ENCODE data around the gene HIGD2B. TPM values are rescaled to one million over a fixed set of nuclear protein-coding genes. Genes with fewer than 3 reads are reported as not detected.
"Not testable (repeated sequence)": the region's sequence is repeated elsewhere in the genome, so short reads cannot be mapped to it uniquely, and the experiment has no call there.

HIGD2B gene, protein sequence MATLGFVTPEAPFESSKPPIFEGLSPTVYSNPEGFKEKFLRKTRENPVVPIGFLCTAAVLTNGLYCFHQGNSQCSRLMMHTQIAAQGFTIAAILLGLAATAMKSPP
- 0.22 TPM in 1 of 2 replicates, not detected in the other for total RNA-seq (2012; rRNA removed)

GRCh38 chr15:72685925-72686794, at the start of gene HIGD2B, which contains the start of gene BBS4:
Gene HIGD2B, minus strand, starts transcription at chr15:72686182. Its CDS starts 9,808 bp downstream, at chr15:72676374.
Gene BBS4, plus strand, starts transcription at chr15:72686207. Its CDS starts 21 bp downstream, at chr15:72686228.
- Histone ChIP-seq H3K4me3 (ENCODE audit: low read length) (peak within 1 kb of the TSS; percentile 80), H3K4me1 (ENCODE audit: control insufficient read depth, insufficient read depth, low read length) (peaks cover 7% of the 10 kb centered on the region), H3K36me3 (ENCODE audit: insufficient read depth, low read length) (no peaks in the 10 kb centered on the region), H3K4me2 (ENCODE audit: low read length) (peak within 1 kb of the TSS; percentile 90), H3K27me3 (ENCODE audit: control insufficient read depth, insufficient read depth, low read length) (peaks cover under 1% of the 10 kb centered on the region), H3K9me3 (replicated peaks; ENCODE audit: low read length) (no peaks in the 10 kb centered on the region), H3K9ac (ENCODE audit: low read depth, low read length) (peak within 1 kb of the TSS; percentile 82)

DNA sequence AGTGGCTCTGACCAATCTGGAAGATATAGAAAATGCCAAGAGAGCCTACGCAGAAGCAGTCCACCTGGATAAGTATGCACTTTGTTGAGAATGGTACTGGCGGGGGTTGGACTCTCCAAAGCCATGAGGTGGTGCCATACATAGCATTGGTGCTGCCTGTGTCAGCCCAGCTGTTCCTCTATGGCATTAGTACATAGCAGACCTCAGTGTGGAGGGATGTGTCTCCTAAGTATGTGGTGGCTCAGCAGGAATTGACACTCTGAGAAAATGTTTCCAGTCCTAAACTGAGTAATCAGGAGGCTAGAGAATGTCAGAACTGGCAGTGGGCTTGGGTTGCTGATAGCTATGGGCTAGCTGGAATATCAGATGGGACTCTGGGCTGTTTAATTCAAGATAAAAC, 49.1 kb upstream of the HIGD2B start:
- H3K4me3 ChIP-seq (ENCODE audit: low read length): no peak overlapping the region
- H3K4me2 ChIP-seq (ENCODE audit: low read length): no peak overlapping the region
- no peak overlapping the region for H3K9ac ChIP-seq (ENCODE audit: low read depth, low read length)
- no peaks in the 10 kb centered on the region for H3K4me1 ChIP-seq (ENCODE audit: control insufficient read depth, insufficient read depth, low read length)
- peaks cover 50% of the 10 kb centered on the region for H3K36me3 ChIP-seq (ENCODE audit: insufficient read depth, low read length)
- H3K27me3 ChIP-seq (ENCODE audit: control insufficient read depth, insufficient read depth, low read length): no peaks in the 10 kb centered on the region
- no peaks in the 10 kb centered on the region for H3K9me3 ChIP-seq (replicated peaks; ENCODE audit: low read length)

GRCh38 chr15:72733941-72734738, 48.2 kb upstream of the HIGD2B start:
- Histone ChIP-seq H3K4me2 (ENCODE audit: low read length) (no peak overlapping the region), H3K9me3 (replicated peaks; ENCODE audit: low read length) (no peaks in the 10 kb centered on the region), H3K27me3 (ENCODE audit: control insufficient read depth, insufficient read depth, low read length) (no peaks in the 10 kb centered on the region), H3K36me3 (ENCODE audit: insufficient read depth, low read length) (peaks cover 45% of the 10 kb centered on the region), H3K4me3 (ENCODE audit: low read length) (no peak overlapping the region), H3K9ac (ENCODE audit: low read depth, low read length) (no peak overlapping the region), H3K4me1 (ENCODE audit: control insufficient read depth, insufficient read depth, low read length) (no peaks in the 10 kb centered on the region)

GRCh38 chr15:72732516-72732915, 46.5 kb upstream of the HIGD2B start:
- no peaks in the 10 kb centered on the region for H3K9me3 ChIP-seq (replicated peaks; ENCODE audit: low read length)
- H3K27me3 ChIP-seq (ENCODE audit: control insufficient read depth, insufficient read depth, low read length): no peaks in the 10 kb centered on the region
- no peak overlapping the region for H3K9ac ChIP-seq (ENCODE audit: low read depth, low read length)
- peaks cover 30% of the 10 kb centered on the region for H3K36me3 ChIP-seq (ENCODE audit: insufficient read depth, low read length)
- no peak overlapping the region for H3K4me3 ChIP-seq (ENCODE audit: low read length)
- H3K4me1 ChIP-seq (ENCODE audit: control insufficient read depth, insufficient read depth, low read length): no peaks in the 10 kb centered on the region
- H3K4me2 ChIP-seq (ENCODE audit: low read length): no peak overlapping the region

DNA sequence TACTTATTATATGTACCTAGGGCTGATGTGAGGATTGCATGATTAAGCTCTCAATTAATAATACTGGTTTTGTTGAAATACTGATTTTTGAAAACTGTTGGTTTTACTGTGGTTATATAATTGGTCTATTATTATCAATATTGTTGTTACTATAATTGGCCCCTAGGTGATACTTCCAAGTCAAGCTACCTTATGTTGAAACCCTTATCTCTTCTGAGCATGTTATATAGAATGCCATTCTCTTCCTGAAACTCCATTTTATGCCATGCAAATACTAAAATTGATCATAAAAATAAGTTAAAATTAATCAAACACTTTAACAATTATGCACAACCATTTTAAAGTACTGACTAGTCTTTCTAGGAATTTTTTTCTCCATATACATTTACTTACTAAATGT, 46.1 kb upstream of the HIGD2B start:
- Histone ChIP-seq H3K9ac (ENCODE audit: low read depth, low read length) (no peak overlapping the region), H3K36me3 (ENCODE audit: insufficient read depth, low read length) (peaks cover 26% of the 10 kb centered on the region), H3K9me3 (replicated peaks; ENCODE audit: low read length) (no peaks in the 10 kb centered on the region), H3K4me1 (ENCODE audit: control insufficient read depth, insufficient read depth, low read length) (no peaks in the 10 kb centered on the region), H3K4me3 (ENCODE audit: low read length) (no peak overlapping the region), H3K27me3 (ENCODE audit: control insufficient read depth, insufficient read depth, low read length) (no peaks in the 10 kb centered on the region), H3K4me2 (ENCODE audit: low read length) (no peak overlapping the region)

DNA sequence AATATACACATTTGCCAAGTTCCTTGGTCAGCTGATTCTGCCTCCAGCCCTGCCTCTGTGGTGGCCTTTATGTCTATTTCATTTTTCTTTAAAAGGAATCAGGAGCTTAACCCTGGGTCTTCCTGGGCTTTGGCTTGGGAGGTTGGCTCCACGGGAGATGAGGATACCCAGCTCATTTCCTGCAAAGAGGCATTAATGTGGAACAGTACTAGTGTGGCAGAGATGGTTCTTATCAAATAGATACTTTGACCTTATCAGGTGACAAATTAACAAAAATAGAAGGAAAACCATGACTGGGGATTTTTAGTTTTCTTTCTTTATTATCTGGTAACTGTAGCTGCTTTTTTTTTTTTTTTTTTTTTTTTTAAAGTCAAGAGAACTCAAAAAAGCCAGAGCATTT, 42.8 kb upstream of the HIGD2B start:
- Histone ChIP-seq H3K4me2 (ENCODE audit: low read length) (no peak overlapping the region), H3K9ac (ENCODE audit: low read depth, low read length) (no peak overlapping the region), H3K4me3 (ENCODE audit: low read length) (no peak overlapping the region), H3K4me1 (ENCODE audit: control insufficient read depth, insufficient read depth, low read length) (no peaks in the 10 kb centered on the region), H3K9me3 (replicated peaks; ENCODE audit: low read length) (no peaks in the 10 kb centered on the region), H3K36me3 (ENCODE audit: insufficient read depth, low read length) (peaks cover 10% of the 10 kb centered on the region), H3K27me3 (ENCODE audit: control insufficient read depth, insufficient read depth, low read length) (no peaks in the 10 kb centered on the region)

GRCh38 chr15:72728249-72728648, 42.3 kb upstream of the HIGD2B start:
- not testable (repeated sequence) for H3K9ac ChIP-seq (ENCODE audit: low read depth, low read length); H3K9me3 ChIP-seq (replicated peaks; ENCODE audit: low read length); H3K36me3 ChIP-seq (ENCODE audit: insufficient read depth, low read length); H3K27me3 ChIP-seq (ENCODE audit: control insufficient read depth, insufficient read depth, low read length); H3K4me3 ChIP-seq (ENCODE audit: low read length); H3K4me1 ChIP-seq (ENCODE audit: control insufficient read depth, insufficient read depth, low read length); H3K4me2 ChIP-seq (ENCODE audit: low read length)

GRCh38 chr15:72727154-72727553, 41.2 kb upstream of the HIGD2B start:
- Histone ChIP-seq H3K4me1 (ENCODE audit: control insufficient read depth, insufficient read depth, low read length) (no peaks in the 10 kb centered on the region), H3K9me3 (replicated peaks; ENCODE audit: low read length) (no peaks in the 10 kb centered on the region), H3K4me2 (ENCODE audit: low read length) (no peak overlapping the region), H3K9ac (ENCODE audit: low read depth, low read length) (no peak overlapping the region), H3K27me3 (ENCODE audit: control insufficient read depth, insufficient read depth, low read length) (no peaks in the 10 kb centered on the region), H3K36me3 (ENCODE audit: insufficient read depth, low read length) (peaks cover 14% of the 10 kb centered on the region), H3K4me3 (ENCODE audit: low read length) (no peak overlapping the region)

DNA sequence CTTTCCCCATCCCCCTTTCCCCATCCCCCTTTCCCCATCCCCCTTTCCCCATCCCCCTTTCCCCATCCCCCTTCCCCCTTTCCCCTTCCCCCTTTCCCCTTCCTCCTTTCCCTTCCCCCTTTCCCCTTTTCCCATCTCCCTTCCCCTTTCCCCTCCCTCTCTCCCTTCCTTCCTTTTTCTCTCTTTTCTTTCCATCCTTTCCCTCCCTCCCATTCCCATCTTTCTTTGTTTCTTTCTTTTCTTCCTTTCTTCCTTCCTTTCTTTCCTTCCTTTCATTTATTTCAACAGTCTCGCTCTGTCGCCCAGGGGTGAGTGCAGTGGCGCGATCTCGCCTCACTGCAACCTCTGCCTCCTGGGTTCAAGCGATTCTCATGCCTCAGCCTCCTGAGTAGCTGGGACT, 39.9 kb upstream of the HIGD2B start:
- not testable (repeated sequence) for H3K4me2 ChIP-seq (ENCODE audit: low read length); H3K4me3 ChIP-seq (ENCODE audit: low read length); H3K9me3 ChIP-seq (replicated peaks; ENCODE audit: low read length); H3K9ac ChIP-seq (ENCODE audit: low read depth, low read length); H3K36me3 ChIP-seq (ENCODE audit: insufficient read depth, low read length); H3K27me3 ChIP-seq (ENCODE audit: control insufficient read depth, insufficient read depth, low read length); H3K4me1 ChIP-seq (ENCODE audit: control insufficient read depth, insufficient read depth, low read length)

- H3K4me3 ChIP-seq (ENCODE audit: low read length): no peak overlapping the region
- no peaks in the 10 kb centered on the region for H3K4me1 ChIP-seq (ENCODE audit: control insufficient read depth, insufficient read depth, low read length)
- H3K9ac ChIP-seq (ENCODE audit: low read depth, low read length): no peak overlapping the region
- no peak overlapping the region for H3K4me2 ChIP-seq (ENCODE audit: low read length)
- no peaks in the 10 kb centered on the region for H3K27me3 ChIP-seq (ENCODE audit: control insufficient read depth, insufficient read depth, low read length)
- no peaks in the 10 kb centered on the region for H3K9me3 ChIP-seq (replicated peaks; ENCODE audit: low read length)
- peaks cover 4% of the 10 kb centered on the region for H3K36me3 ChIP-seq (ENCODE audit: insufficient read depth, low read length)
Observed at GRCh38 chr15:72725446-72725845, 39.5 kb upstream of the HIGD2B start.

DNA sequence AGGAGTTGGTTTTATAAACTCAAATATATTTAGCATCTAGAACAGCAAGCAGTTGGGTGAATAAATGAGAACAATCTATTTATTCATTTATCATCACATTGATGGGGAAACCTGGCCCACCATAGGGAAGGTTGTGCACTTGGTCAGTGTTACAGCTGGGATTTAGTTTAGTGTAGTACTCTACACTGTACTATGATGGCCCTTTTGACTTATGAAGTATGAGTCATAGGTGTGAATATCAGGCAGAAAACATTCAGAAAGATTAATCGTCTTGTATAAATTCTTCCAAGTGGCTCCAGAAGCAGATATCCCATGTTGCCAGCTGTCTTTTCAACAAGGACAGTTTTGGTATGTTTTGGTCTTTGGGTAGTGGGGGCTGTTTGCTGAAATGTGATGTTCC, 38.0 kb upstream of the HIGD2B start:
- Histone ChIP-seq H3K36me3 (ENCODE audit: insufficient read depth, low read length) (peaks cover 4% of the 10 kb centered on the region), H3K4me3 (ENCODE audit: low read length) (no peak overlapping the region), H3K27me3 (ENCODE audit: control insufficient read depth, insufficient read depth, low read length) (no peaks in the 10 kb centered on the region), H3K4me1 (ENCODE audit: control insufficient read depth, insufficient read depth, low read length) (no peaks in the 10 kb centered on the region), H3K9me3 (replicated peaks; ENCODE audit: low read length) (no peaks in the 10 kb centered on the region), H3K9ac (ENCODE audit: low read depth, low read length) (no peak overlapping the region), H3K4me2 (ENCODE audit: low read length) (no peak overlapping the region)

Measured in skeletal muscle satellite cell (primary cell).